ENCODE measurements around the gene MMP25. TPM values are rescaled to one million over a fixed set of nuclear protein-coding genes. Genes with fewer than 3 reads are reported as not detected.

The MMP25 gene
- polyA plus RNA-seq, 1 of the 3 experiments (the other 2 are of a cell fraction) = 0.03 TPM

DNA sequence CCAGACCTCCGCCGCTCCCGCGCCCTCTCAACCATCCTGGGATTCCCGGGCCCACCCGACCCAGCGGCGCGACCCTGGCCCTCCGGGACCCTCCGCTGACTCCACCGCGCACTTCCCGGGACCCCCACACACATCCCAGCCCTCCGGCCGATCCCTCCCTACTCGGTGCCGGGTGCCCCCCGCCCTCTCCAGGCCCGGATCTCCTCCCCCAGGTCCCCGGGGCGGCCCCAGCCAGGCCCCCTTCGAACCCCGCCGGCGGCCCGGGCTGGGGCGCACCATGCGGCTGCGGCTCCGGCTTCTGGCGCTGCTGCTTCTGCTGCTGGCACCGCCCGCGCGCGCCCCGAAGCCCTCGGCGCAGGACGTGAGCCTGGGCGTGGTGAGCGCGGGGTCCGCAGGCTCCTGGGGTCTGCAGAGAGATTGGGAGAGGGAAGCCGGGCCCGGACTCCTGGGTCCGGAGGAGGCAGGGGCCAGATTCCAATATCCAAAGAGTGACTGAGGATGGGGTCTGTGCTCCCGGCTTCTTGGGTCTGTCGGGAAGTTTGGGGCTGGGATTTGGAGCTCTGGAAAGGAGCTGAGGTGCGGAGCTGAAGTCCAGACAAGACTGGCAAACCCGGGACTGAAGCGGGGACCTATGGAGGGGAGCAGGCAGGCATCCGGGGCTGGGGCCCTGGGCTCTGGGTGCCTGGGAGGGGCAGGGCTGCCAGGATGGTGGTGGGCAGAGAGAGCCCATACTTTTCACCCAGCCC, 453 bp downstream of the MMP25 start:
- Histone ChIP-seq H3K4me3 (ENCODE audit: low read depth in 2 of 2, low read length in 1 of 2) (peak overlapping the region in 1 of 2 experiments; percentile 33; a peak in 1 of 4 replicates), H3K4me2 (peak overlapping the region; percentile 89; the same call in 1 of the 2 replicates), H3K4me1 (ENCODE audit: control insufficient read depth in 1 of 2, insufficient read depth in 2 of 2, low read depth in 1 of 2, low read length in 1 of 2) (no peaks in the 10 kb centered on the region; a peak in 1 of 4 replicates), H2AFZ (ENCODE audit: low read depth) (no peak overlapping the region), H4K20me1 (ENCODE audit: insufficient read depth) (no peaks in the 10 kb centered on the region), H3F3A (replicated peaks; ENCODE audit: insufficient read depth) (peaks cover 8% of the 10 kb centered on the region), H3K27ac (ENCODE audit: low read depth in 2 of 2, low read length in 1 of 2) (no peak overlapping the region), H3K79me2 (ENCODE audit: insufficient read depth) (no peaks in the 10 kb centered on the region), H3K9me2 (no peaks in the 10 kb centered on the region), H3K36me3 (replicated peaks in 1 of 2; ENCODE audit: control insufficient read depth in 1 of 2, insufficient read depth in 2 of 2, low read length in 1 of 2) (no peaks in the 10 kb centered on the region), H3K27me3 (ENCODE audit: insufficient read depth) (peaks cover 68% of the 10 kb centered on the region), H3K9me3 (no peaks in the 10 kb centered on the region), H3K9ac (no peak overlapping the region)
- ChIA-PET POLR2A (no interaction called here), CTCF (interaction anchor here (0.7 to 5.8 kb wide), 6 partner anchors 12 to 88 kb away, joined by 4 to 57 read pairs (median 16); no protein-coding TSS in a partner anchor)
- peak; percentile 61 for DNase-seq
- TF ChIP-seq, protein P1, sequence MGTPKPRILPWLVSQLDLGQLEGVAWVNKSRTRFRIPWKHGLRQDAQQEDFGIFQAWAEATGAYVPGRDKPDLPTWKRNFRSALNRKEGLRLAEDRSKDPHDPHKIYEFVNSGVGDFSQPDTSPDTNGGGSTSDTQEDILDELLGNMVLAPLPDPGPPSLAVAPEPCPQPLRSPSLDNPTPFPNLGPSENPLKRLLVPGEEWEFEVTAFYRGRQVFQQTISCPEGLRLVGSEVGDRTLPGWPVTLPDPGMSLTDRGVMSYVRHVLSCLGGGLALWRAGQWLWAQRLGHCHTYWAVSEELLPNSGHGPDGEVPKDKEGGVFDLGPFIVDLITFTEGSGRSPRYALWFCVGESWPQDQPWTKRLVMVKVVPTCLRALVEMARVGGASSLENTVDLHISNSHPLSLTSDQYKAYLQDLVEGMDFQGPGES (IDR thresholded peaks at IDR 0.05; ENCODE audit: low read depth, low read length) = no peak
- TF ChIP-seq EZH2phosphoT487 (IDR thresholded peaks at IDR 0.05; ENCODE audit: borderline replicate concordance, low read depth) = peak; percentile 96; the same call in 1 of the 2 replicates
- TF ChIP-seq JUND (IDR thresholded peaks at IDR 0.05) = no peak
- WGBS (ENCODE audit: low lambda C conversion rate) = 8% methylated on average over 18 of the region's 54 CpGs

DNA sequence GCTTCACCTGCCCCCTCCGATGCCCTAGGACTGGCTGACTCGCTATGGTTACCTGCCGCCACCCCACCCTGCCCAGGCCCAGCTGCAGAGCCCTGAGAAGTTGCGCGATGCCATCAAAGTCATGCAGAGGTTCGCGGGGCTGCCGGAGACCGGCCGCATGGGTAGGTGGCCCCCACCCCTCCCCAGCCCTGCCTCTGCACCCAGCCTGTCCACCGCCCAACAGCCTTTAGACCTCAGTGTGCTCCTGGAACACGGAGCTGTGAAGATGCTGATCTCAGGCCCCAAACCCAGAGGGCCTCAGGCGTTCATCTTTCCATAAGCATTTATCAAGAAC, 993 bp downstream of the MMP25 start:
- no peak for DNase-seq
- no peaks in the 10 kb centered on the region for H3K9me3 ChIP-seq
- TF ChIP-seq, protein P2, sequence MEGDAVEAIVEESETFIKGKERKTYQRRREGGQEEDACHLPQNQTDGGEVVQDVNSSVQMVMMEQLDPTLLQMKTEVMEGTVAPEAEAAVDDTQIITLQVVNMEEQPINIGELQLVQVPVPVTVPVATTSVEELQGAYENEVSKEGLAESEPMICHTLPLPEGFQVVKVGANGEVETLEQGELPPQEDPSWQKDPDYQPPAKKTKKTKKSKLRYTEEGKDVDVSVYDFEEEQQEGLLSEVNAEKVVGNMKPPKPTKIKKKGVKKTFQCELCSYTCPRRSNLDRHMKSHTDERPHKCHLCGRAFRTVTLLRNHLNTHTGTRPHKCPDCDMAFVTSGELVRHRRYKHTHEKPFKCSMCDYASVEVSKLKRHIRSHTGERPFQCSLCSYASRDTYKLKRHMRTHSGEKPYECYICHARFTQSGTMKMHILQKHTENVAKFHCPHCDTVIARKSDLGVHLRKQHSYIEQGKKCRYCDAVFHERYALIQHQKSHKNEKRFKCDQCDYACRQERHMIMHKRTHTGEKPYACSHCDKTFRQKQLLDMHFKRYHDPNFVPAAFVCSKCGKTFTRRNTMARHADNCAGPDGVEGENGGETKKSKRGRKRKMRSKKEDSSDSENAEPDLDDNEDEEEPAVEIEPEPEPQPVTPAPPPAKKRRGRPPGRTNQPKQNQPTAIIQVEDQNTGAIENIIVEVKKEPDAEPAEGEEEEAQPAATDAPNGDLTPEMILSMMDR (IDR thresholded peaks at IDR 0.05) = no peak
- H3K27ac ChIP-seq (ENCODE audit: low read depth in 2 of 2, low read length in 1 of 2) = no peak overlapping the region
- WGBS (ENCODE audit: low lambda C conversion rate) = 13% methylated on average over 3 of the region's 13 CpGs
- no peak overlapping the region for H3K4me2 ChIP-seq
- ChIA-PET CTCF (interaction anchor here (0.7 to 5.8 kb wide), 7 partner anchors 12 to 459 kb away, joined by 3 to 57 read pairs (median 16); no protein-coding TSS in a partner anchor), POLR2A (no interaction called here)
- peaks cover 8% of the 10 kb centered on the region for H3F3A ChIP-seq (replicated peaks; ENCODE audit: insufficient read depth)
- peaks cover 68% of the 10 kb centered on the region for H3K27me3 ChIP-seq (ENCODE audit: insufficient read depth)
- H3K36me3 ChIP-seq (replicated peaks in 1 of 2; ENCODE audit: control insufficient read depth in 1 of 2, insufficient read depth in 2 of 2, low read length in 1 of 2) = no peaks in the 10 kb centered on the region
- no peak overlapping the region for H3K4me3 ChIP-seq (ENCODE audit: low read depth in 2 of 2, low read length in 1 of 2)
- H3K79me2 ChIP-seq (ENCODE audit: insufficient read depth) = no peaks in the 10 kb centered on the region
- H2AFZ ChIP-seq (ENCODE audit: low read depth) = no peak overlapping the region
- H4K20me1 ChIP-seq (ENCODE audit: insufficient read depth) = no peaks in the 10 kb centered on the region
- no peaks in the 10 kb centered on the region; a peak in 1 of 4 replicates for H3K4me1 ChIP-seq (ENCODE audit: control insufficient read depth in 1 of 2, insufficient read depth in 2 of 2, low read depth in 1 of 2, low read length in 1 of 2)
- H3K9ac ChIP-seq = no peak overlapping the region
- no peaks in the 10 kb centered on the region for H3K9me2 ChIP-seq

DNA sequence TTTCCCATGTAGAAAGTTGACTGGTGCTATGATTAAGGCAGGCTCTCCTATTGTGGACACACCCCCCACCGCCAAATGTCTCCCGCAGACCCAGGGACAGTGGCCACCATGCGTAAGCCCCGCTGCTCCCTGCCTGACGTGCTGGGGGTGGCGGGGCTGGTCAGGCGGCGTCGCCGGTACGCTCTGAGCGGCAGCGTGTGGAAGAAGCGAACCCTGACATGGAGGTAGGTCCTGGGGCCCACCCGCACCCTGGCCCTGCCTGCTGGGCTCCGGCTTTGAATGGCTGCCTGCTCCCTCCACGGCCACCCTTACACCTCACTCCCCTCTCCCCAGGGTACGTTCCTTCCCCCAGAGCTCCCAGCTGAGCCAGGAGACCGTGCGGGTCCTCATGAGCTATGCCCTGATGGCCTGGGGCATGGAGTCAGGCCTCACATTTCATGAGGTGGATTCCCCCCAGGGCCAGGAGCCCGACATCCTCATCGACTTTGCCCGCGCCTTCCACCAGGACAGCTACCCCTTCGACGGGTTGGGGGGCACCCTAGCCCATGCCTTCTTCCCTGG, 3.6 kb downstream of the MMP25 start:
- no peaks in the 10 kb centered on the region for H3K9me3 ChIP-seq
- no peaks in the 10 kb centered on the region for H3K9me2 ChIP-seq
- no peak for DNase-seq
- H3K27ac ChIP-seq (ENCODE audit: low read depth in 2 of 2, low read length in 1 of 2) = no peak overlapping the region
- H3K4me3 ChIP-seq (ENCODE audit: low read depth in 2 of 2, low read length in 1 of 2) = no peak overlapping the region
- H2AFZ ChIP-seq (ENCODE audit: low read depth) = no peak overlapping the region
- H3K4me2 ChIP-seq = no peak overlapping the region
- POLR2A ChIA-PET = interaction anchor here (0.7 kb wide), 1 partner anchor 22 kb away, joined by 4 read pairs; no protein-coding TSS in a partner anchor
- peaks cover 46% of the 10 kb centered on the region for H3K27me3 ChIP-seq (ENCODE audit: insufficient read depth)
- no peaks in the 10 kb centered on the region; a peak in 1 of 4 replicates for H3K4me1 ChIP-seq (ENCODE audit: control insufficient read depth in 1 of 2, insufficient read depth in 2 of 2, low read depth in 1 of 2, low read length in 1 of 2)
- H3K79me2 ChIP-seq (ENCODE audit: insufficient read depth) = no peaks in the 10 kb centered on the region
- H3K36me3 ChIP-seq (replicated peaks in 1 of 2; ENCODE audit: control insufficient read depth in 1 of 2, insufficient read depth in 2 of 2, low read length in 1 of 2) = no peaks in the 10 kb centered on the region
- 39% methylated on average over 12 of the region's 26 CpGs for WGBS (ENCODE audit: low lambda C conversion rate)
- CTCF ChIA-PET = interaction anchor here (1.9 to 5.8 kb wide), 3 partner anchors 9 to 22 kb away, joined by 8 to 57 read pairs (median 42); no protein-coding TSS in a partner anchor
- peaks cover 4% of the 10 kb centered on the region for H3F3A ChIP-seq (replicated peaks; ENCODE audit: insufficient read depth)
- H4K20me1 ChIP-seq (ENCODE audit: insufficient read depth) = no peaks in the 10 kb centered on the region
- no peak overlapping the region for H3K9ac ChIP-seq
- TF ChIP-seq TEAD4 (IDR thresholded peaks at IDR 0.05; ENCODE audit: borderline replicate concordance, insufficient read depth) = no peak
- no peak for TF ChIP-seq GABPA (IDR thresholded peaks at IDR 0.05; ENCODE audit: low read depth)
- no peak for TF ChIP-seq FOSL2 (IDR thresholded peaks at IDR 0.05; ENCODE audit: borderline replicate concordance, low read depth)
- TF ChIP-seq, protein P2 (IDR thresholded peaks at IDR 0.05) = no peak
- no peak for TF ChIP-seq NFIC (IDR thresholded peaks at IDR 0.05; ENCODE audit: borderline replicate concordance)
- no peak for TF ChIP-seq MEF2A (IDR thresholded peaks at IDR 0.05; ENCODE audit: borderline replicate concordance, low read depth)
- TF ChIP-seq, protein P1 (IDR thresholded peaks at IDR 0.05; ENCODE audit: low read depth, low read length) = no peak
- TF ChIP-seq, protein P3, sequence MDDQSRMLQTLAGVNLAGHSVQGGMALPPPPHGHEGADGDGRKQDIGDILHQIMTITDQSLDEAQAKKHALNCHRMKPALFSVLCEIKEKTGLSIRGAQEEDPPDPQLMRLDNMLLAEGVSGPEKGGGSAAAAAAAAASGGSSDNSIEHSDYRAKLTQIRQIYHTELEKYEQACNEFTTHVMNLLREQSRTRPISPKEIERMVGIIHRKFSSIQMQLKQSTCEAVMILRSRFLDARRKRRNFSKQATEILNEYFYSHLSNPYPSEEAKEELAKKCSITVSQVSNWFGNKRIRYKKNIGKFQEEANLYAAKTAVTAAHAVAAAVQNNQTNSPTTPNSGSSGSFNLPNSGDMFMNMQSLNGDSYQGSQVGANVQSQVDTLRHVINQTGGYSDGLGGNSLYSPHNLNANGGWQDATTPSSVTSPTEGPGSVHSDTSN (IDR thresholded peaks at IDR 0.05) = no peak

Measured in SK-N-SH (cell line).